ENCODE measurements around the gene KLHL29.

Gene KLHL29

GRCh38 chr2:23502096-23502495 lies 117.1 kb downstream of the KLHL29 start:
- no peak for TF ChIP-seq CTCF (IDR thresholded peaks at IDR 0.05)

- no peak for TF ChIP-seq CTCF (IDR thresholded peaks at IDR 0.05)
Measured at GRCh38 chr2:23503097-23503496, 118.1 kb downstream of the KLHL29 start.

- TF ChIP-seq CTCF (IDR thresholded peaks at IDR 0.05): no peak
Measured at GRCh38 chr2:23503682-23504081, 118.7 kb downstream of the KLHL29 start.

- no peak for TF ChIP-seq CTCF (IDR thresholded peaks at IDR 0.05)
Measured at GRCh38 chr2:23504591-23504990, 119.6 kb downstream of the KLHL29 start.

- no peak for TF ChIP-seq CTCF (IDR thresholded peaks at IDR 0.05)
Measured at GRCh38 chr2:23505218-23505983, 120.4 kb downstream of the KLHL29 start.

- TF ChIP-seq CTCF (IDR thresholded peaks at IDR 0.05): no peak
Measured at GRCh38 chr2:23505984-23506380, 121.0 kb downstream of the KLHL29 start.

GRCh38 chr2:23506531-23507266 lies 121.7 kb downstream of the KLHL29 start:
- no peak for TF ChIP-seq CTCF (IDR thresholded peaks at IDR 0.05)

Measured in LNCAP (cell line).